ENCODE results near the gene TRANK1.

Gene TRANK1

DNA sequence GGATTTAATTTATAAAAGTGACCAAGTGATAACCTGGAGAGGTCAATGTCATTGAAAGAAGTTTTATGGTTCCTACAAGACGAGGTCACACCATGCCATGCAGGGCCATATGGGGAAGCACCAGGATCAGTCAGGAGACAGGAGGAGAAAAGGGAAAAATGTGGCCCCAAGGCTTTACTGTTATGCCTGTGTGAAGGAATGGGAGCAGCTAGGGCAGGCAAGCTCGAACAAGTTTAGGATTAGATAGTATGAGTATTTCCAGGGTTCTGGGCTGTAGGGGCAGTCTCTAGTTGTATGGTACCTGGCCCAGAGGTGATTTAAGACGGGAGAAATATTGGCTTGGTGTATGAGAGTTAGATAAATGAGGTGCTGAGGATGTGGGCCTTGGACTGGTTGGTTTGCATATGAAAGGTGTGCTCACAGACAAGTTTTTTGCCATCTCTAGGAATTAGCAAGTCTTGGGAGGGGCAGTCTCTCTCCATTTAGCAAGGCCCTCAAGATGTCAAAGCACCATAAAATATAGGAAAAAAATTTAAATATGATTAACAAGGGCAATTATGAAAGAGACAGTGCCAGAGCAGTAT is 144.2 kb downstream of the TRANK1 start:
- DNase-seq (ENCODE audit: low read depth in 2 of 2) = no peak

DNA sequence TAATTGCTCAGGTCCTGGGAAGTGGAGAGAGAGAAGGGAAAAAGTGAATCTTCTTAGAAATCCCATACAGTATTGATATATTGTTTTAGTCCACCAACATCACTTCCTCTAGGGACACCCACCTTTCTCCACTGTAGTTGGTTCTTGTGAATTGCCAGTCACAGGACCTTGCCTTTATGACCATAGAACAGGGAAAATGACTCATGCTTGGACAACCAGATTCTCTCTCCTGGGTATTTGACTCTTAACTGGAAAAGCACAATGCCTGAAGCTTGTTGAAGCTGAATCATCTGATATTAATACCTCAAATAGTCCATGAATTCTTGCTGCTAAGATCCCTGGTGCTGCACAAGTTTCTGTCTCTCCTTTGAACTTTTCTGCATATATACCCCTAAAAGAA is 148.0 kb downstream of the TRANK1 start:
- no peak for DNase-seq (ENCODE audit: low read depth in 2 of 2)

- no peak for DNase-seq (ENCODE audit: low read depth in 2 of 2)
Measured at GRCh38 chr3:36796161-36796560, 148.7 kb downstream of the TRANK1 start.

- DNase-seq (ENCODE audit: low read depth in 2 of 2) = no peak
Measured at GRCh38 chr3:36795622-36796021, 149.2 kb downstream of the TRANK1 start.

GRCh38 chr3:36792342-36792741 is 152.5 kb downstream of the TRANK1 start:
- no peak for DNase-seq (ENCODE audit: low read depth in 2 of 2)

- no peak for DNase-seq (ENCODE audit: low read depth in 2 of 2)
Measured at GRCh38 chr3:36790765-36791164, 154.1 kb downstream of the TRANK1 start.

- DNase-seq (ENCODE audit: low read depth in 2 of 2) = no peak
Measured at GRCh38 chr3:36786921-36787890, 157.6 kb downstream of the TRANK1 start.

GRCh38 chr3:36784138-36784635 is 160.7 kb downstream of the TRANK1 start:
- DNase-seq (ENCODE audit: low read depth in 2 of 2) = peak; percentile 25 to 33

DNA sequence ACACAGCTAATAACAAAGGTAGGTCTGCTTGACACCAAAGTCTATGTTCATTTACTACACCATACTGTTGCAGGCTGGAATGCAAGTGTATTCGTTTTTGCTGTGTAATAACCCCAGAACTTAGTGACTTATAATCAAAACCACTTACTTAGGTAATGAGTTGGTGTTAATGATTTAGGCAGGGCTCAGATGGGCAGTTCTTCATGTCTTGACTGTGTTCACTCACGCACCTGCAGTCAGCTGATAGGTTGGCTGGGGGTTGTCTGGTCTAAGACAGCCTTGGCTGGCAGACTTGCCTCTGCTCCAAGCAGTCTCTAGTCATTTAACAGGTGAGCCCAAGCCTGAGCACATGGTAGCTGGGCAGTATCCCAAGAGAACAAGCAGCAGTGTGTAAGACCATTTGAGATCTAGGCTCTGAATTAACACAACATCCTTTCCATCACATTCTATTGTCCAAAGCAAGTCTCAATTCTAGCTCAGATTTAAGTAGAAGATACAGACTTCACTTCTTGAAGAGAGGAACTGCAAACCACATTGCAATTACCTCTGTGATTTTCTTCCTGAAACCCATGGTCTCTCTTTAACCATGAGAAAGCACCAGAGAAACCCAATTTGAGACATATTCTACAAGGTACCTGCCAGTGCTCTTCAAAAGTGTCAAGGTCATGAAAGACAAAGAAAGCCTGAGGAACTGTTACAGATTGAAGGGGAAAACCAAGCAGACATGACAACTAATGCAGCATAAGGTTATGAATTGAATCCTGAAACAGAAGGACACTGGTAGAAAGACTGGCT is 167.2 kb downstream of the TRANK1 start:
- no peak for DNase-seq (ENCODE audit: low read depth in 2 of 2)
